CD4-positive, alpha-beta T cell treated with Interleukin-12 subunit alpha and Interleukin-12 subunit beta, for 1 hour (primary cell): ENCODE measurements around the gene METAP2.
"Not testable (repeated sequence)": the region's sequence is repeated elsewhere in the genome, so short reads cannot be mapped to it uniquely, and the experiment has no call there.

Source experiments
- DNase-seq: peaks from one replicate; pipeline ENCODE4 v3.0.0-alpha.2; 2020

METAP2 gene

GRCh38 chr12:95463050-95463449 is 10.9 kb upstream of the METAP2 start:
- DNase-seq = no peak

- DNase-seq = not testable (repeated sequence)
These were observed 10.2 kb upstream of the METAP2 start for GRCh38 chr12:95463776-95464175.

GRCh38 chr12:95465275-95465674 is 8.7 kb upstream of the METAP2 start:
- DNase-seq = no peak

GRCh38 chr12:95470300-95470699 is 3.7 kb upstream of the METAP2 start:
- no peak for DNase-seq

DNA sequence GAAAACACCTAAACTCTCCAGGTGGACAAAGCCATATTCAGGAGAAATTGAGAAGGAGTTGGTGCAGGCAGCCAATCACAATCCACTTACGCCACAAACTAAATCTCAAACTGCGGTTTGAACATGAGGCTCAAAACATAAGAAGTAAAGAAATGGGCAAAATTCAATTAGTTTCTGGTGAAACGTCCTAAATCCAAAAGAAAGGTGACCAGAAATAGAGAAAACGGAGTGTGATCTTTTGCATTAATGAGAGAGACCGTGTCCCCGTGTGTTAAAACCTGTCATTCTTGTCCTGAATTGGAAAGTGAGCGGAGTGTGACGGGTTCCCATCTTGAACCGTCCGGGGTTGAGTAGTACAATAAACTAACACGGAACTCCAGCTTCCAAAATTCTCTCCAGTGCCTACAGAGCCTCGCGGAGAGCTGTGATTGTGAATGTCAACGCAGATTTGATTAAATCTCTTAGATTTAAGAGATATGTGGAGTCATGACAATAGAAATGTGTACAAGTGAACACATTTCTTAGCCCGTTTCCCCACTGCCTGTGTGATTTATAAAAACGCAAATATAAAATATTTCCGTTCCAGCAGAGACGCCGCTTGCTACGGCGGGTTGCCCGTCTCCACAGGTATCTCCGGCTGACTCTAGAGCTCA is 595 bp upstream of the METAP2 start:
- peak; percentile 40 for DNase-seq

DNA sequence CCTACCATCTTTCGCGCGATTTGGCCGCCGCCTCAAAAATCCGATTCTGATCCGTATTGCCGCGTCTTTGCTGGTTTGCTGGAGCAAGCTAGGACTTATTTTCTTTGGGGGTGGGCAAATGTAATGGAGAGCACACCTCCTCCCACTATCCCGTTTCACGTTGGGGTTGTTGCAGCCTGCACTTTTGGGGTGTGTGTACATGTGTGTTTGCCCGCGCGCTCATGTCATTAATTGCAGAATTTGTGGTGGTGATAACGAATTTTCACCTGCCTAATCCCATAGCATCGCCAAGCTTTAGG is 657 bp downstream of the METAP2 start:
- peak; percentile 11 for DNase-seq

DNA sequence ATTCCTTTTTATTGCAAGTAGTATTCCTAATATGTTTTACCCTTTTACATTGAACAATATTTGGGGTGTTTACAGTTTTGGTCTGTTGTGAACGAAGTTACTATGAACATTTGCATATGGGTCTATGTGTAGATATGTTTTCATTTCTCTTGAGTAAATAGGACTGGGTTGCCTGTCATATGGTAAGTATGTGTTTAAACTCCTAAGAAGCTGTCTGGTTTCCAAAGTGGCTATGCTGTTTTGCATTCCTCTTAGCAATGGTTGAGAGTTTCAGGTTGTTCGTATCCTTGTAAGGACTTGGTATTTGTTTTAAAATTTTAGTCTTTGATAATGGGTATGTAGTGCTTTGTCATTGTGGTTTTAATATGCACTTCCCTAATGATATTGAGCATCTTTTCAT is 6.3 kb downstream of the METAP2 start:
- DNase-seq = no peak

- DNase-seq = no peak
These were observed 7.1 kb downstream of the METAP2 start for GRCh38 chr12:95481072-95481471.

- no peak for DNase-seq
These were observed 7.9 kb downstream of the METAP2 start for GRCh38 chr12:95481888-95482287.

DNA sequence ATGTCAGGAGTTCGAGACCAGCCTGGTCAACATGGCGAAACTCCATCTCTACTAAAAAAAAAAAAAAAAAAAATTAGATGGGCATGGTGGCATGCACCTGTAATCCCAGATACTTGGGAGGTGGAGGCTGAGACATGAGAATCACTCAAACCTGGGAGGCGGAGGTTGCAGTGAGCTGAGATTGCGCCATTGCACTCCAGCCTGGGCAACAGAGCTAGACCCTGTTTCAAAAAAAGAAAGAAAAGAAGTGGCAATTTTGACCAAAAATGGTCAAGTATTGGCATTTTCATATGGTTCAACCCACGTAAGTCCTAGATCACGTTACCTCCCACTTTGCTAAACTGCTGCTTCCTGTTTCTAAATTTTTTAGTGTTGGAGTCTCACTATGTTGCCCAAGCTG is 8.6 kb downstream of the METAP2 start:
- DNase-seq = not testable (repeated sequence)

GRCh38 chr12:95484524-95484923 is 10.6 kb downstream of the METAP2 start:
- no peak for DNase-seq

DNA sequence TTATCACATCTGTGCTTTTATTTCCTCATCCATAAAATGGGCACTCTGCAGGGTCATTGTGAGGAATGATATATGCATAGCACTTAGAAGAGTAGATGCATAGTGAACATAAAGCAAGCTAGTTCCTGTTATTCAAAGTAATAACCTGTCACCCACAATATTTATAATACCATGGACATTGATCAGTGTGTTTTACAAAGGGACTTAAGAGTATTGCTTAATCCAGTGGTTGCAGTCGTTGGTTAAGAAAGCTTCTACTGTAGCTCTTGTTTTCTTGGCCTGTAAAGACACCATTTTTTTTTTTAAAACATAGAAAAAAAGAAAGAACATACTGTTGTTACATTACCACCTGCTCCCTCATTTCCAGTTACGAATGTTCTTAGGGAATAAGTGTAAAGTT is 13.1 kb downstream of the METAP2 start:
- no peak for DNase-seq

DNA sequence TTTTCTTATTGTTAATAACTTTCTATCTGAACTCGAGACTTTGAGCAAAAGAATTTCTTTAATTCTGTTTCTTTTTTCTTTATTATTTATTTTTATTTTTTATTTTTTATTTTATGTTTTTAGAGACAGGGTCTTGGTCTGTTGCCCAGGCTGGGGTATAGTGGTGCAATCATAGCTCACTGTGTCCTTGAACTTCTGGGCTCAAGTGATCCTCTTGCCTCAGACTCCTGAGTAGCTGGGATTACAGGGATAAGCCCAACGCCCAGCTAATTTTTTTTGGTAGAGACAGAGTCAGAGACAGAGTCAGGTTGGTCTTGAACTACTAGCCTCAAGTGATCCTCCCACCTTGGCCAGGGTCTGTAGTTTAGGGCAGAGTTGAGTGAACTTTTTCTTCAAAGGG is 18.5 kb downstream of the METAP2 start:
- no peak for DNase-seq

- no peak for DNase-seq
These were observed 20.9 kb downstream of the METAP2 start for GRCh38 chr12:95494888-95495287.

DNA sequence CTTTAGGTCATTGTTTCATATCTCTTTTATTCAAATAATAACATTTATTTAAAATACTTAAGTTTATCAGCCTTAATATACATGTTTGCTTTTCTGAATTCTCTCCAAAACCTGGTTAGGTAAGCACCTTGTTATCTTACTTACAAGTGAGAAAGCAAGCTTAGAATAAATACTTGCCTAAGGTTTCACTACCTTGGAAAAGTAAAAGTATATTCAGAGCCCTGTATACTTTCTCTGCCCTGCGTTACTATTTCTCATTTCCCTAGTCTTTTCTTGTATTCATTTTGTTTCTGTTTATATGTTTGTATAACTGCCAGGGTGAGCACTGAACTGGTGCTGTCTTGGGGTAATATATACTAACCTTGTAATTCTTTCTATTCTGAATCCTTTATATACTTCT is 21.5 kb downstream of the METAP2 start:
- DNase-seq = no peak

GRCh38 chr12:95497031-95497430 is 23.1 kb downstream of the METAP2 start:
- DNase-seq = no peak

DNA sequence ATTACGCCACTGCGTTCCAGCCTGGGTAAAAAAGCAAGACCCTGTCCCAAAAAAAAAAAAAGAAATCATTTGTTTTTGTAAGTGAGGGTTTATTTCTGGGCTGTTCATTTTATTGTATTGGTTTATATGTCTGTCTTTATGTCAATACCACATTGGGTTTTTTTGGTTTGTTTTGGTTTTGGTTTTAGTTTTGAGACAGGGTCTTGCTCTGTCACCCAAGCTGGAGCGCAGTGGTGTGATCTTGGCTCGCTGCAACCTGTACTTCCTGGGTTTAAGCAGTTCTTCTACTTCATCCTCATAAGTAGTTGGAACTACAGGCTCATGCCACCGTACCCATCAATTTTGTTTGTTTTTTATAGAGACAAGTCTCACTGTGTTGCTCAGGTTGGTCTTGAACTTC is 25.0 kb downstream of the METAP2 start:
- DNase-seq = no peak

DNA sequence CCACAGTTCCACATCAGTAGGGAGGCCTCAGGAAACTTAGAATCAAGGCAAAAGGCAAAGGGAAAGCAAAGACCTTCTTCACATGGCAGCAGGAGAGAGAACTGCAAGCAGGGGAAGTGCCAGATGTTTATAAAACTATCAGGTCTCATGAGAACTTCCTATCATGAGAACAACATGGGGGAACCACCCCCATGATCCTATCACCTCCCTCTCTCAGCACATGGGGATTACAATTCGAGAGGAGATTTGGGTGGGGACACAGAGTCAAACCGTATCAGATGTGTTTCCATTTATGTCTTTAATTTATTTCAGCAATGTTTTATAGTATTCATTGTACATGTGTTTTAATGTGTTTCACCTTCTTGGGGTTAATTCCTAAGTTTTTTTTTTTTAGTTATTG is 25.8 kb downstream of the METAP2 start:
- no peak for DNase-seq

- no peak for DNase-seq
These were observed 30.2 kb downstream of the METAP2 start for GRCh38 chr12:95504140-95504539.

DNA sequence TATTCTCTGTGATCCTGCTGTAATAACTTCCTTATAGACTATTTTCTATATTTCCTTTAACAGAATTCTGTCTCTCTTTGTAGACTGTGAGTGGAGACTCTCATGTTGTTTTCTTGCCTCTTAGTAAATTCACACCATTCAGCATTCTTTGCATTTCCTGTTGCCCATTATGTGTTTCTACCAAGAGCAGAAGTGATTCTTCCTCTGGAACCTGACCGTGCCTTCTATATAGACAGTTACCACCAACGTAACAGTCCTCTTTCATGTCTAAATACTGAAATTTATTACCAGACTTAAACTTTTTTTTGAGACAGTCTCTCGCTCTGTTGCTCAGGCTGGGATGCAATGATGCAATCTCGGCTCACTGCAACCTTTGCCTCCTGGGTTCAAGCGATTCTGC is 31.1 kb downstream of the METAP2 start:
- DNase-seq = no peak

- no peak for DNase-seq
These were observed 33.0 kb downstream of the METAP2 start for GRCh38 chr12:95506707-95507523.

GRCh38 chr12:95509300-95509699 is 35.3 kb downstream of the METAP2 start:
- no peak for DNase-seq

- DNase-seq = no peak
These were observed 38.0 kb downstream of the METAP2 start for GRCh38 chr12:95511977-95512376.

DNA sequence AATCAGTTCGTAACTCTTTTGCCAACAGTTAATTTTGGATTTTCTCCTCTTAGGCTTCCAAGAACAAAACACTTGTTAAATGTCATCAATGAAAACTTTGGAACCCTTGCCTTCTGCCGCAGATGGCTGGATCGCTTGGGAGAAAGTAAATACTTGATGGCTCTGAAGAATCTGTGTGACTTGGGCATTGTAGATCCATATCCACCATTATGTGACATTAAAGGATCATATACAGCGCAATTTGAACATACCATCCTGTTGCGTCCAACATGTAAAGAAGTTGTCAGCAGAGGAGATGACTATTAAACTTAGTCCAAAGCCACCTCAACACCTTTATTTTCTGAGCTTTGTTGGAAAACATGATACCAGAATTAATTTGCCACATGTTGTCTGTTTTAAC is 39.6 kb downstream of the METAP2 start:
- no peak for DNase-seq

DNA sequence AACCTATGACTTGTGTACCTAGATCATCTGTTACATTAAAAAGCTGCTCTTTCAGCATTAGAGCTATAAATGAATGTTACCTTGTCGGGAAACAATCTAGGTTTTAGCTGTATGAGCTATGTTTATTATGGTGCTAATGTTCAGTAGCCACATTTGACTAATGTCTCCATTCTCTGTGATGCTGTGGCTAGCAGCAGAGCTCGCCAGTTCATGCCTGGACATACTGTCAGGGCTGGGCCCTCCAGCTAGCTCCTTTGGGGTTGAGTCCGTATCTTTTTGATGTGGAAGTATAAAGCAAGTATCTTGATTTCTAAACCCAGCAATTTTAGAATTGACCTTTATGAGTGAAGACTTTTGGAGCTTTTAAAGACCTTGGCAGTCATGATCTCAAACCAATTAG is 41.2 kb downstream of the METAP2 start:
- no peak for DNase-seq
